ENCODE data around the gene SYT5. TPM values are rescaled to one million over a fixed set of nuclear protein-coding genes. Genes with fewer than 3 reads are reported as not detected.

SYT5 gene
- total and polyA plus RNA-seq, 2 of the 8 experiments (the other 6 are each of a cell fraction or from before 2014, with no cell fraction given) = 0.35 to 0.67 TPM

DNA sequence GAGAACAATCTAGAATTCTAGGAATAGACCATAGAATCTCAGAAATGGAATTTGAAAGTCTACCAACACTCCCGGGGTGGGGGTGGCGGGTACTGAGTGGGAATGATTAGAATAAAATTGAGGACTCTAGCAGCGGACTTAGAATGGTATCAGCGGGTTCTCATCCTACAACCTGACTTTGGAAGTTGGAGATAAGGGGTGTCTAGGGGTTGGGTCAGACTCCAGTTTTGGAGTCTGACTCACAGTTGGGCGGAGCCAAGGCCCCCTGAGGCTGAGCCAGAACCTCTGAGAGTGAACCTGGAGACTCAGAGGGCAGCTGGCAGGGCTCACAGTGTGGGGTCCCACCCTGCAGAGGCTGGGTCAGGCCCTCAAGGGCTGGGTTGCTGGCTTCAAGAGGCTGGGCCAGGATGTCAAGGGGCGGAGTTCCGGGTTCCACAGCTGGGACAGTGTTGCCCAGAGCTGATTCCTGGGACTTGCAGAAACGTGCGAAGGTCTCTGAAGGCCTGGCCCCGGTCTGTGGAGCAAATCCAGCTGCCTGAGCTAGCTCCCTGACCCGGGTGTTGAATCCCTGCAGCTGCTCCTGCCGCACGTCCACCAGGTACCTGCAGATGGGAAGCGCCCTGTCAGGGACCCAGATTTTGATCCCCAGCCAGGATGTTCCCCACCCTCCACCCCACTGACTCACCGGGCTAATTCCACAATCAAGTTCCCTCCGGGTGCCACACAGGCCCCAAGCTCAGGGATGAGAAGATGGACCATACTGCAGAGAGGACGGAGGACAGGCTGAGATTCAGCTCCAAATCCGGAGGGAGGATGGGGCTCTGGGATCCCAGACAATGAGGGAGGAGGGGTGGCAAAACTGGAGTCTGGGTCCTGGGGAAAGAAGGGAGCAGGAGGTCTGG, 21.0 kb downstream of the SYT5 start:
- DNase-seq (ENCODE audit: low read depth in 1 of 2, low spot score in 2 of 2) = no peak
- no peaks in the 10 kb centered on the region for H3K9me3 ChIP-seq (ENCODE audit: insufficient read depth in 2 of 2, low read depth in 1 of 2, low read length in 1 of 2)
- H3K79me1 ChIP-seq (ENCODE audit: low read depth, low read length) = peaks cover 3% of the 10 kb centered on the region; the same call in 1 of the 2 replicates
- no peaks in the 10 kb centered on the region for H3K79me2 ChIP-seq (ENCODE audit: control insufficient read depth in 1 of 2, insufficient read depth in 2 of 2, low read length in 2 of 2)
- TF ChIP-seq BCL11A (IDR thresholded peaks at IDR 0.05; ENCODE audit: low read depth in 2 of 2, low read length in 2 of 2) (no peak), SAP30 (IDR thresholded peaks at IDR 0.05; ENCODE audit: insufficient read depth, insufficient replicate concordance, low read length) (no peak), HDAC2 (IDR thresholded peaks at IDR 0.05; ENCODE audit: borderline replicate concordance in 1 of 2, low read depth in 2 of 2, low read length in 2 of 2) (no peak), NRF1 (IDR thresholded peaks at IDR 0.05; ENCODE audit: low read depth, low read length) (no peak), SP4 (IDR thresholded peaks at IDR 0.05; ENCODE audit: low read length) (no peak), CHD2 (IDR thresholded peaks at IDR 0.05; ENCODE audit: low read length) (no peak), CREB1 (IDR thresholded peaks at IDR 0.05) (no peak), HDAC6 (IDR thresholded peaks at IDR 0.05; ENCODE audit: low read depth, low read length) (no peak)
- FAIRE-seq = no peak
- no peak overlapping the region for H2BK5ac ChIP-seq (ENCODE audit: low read depth, low read length)
- H3K56ac ChIP-seq (replicated peaks; ENCODE audit: insufficient read length, low read depth, low read length) = no peak overlapping the region
- no peak overlapping the region for H3K18ac ChIP-seq (ENCODE audit: extremely low read depth, low read length)
- H2BK120ac ChIP-seq (replicated peaks; ENCODE audit: low read depth, low read length) = no peak overlapping the region
- no peak overlapping the region for H2BK15ac ChIP-seq (ENCODE audit: low read length)
- WGBS, 2 experiments (ENCODE audit: extremely low coverage in 1 of 2, insufficient coverage in 1 of 2, insufficient read length in 1 of 2, insufficient replicate concordance in 2 of 2, low coverage in 1 of 2, low lambda C conversion rate in 2 of 2, missing lambda C conversion rate in 1 of 2) = 73% methylated on average over 18 of the region's 18 CpGs; no CpG with 5 or more reads in 1 of the 2 experiments
- H3K4ac ChIP-seq (replicated peaks; ENCODE audit: insufficient read length, low read depth, low read length) = no peak overlapping the region
- H3K23me2 ChIP-seq (ENCODE audit: low read depth, low read length) = peaks cover 10% of the 10 kb centered on the region; the same call in 1 of the 2 replicates
- peaks cover 5 to 16% (median 14%) of the 10 kb centered on the region in 4 experiments; a peak in 6 of 7 replicates for H3K27me3 ChIP-seq (replicated peaks in 1 of 4; ENCODE audit: control insufficient read depth in 3 of 4, extremely low read depth in 1 of 4, insufficient read depth in 3 of 4, low read length in 3 of 4)
- H4K8ac ChIP-seq (ENCODE audit: extremely low read depth, insufficient read depth, low read length) = no peak overlapping the region; the same call in 1 of the 2 replicates
- no peak overlapping the region; the same call in 1 of the 2 replicates for H2BK20ac ChIP-seq (ENCODE audit: low read length)
- peaks cover 3 to 25% (median 9%) of the 10 kb centered on the region in 4 experiments for H3K4me1 ChIP-seq (replicated peaks in 1 of 4; ENCODE audit: control insufficient read depth in 3 of 4, insufficient read depth in 4 of 4, low read length in 3 of 4)
- H2BK12ac ChIP-seq (ENCODE audit: low read depth, low read length) = peak overlapping the region; percentile 11; the same call in 1 of the 2 replicates
- no peak overlapping the region for H3K4me3 ChIP-seq (ENCODE audit: extremely low read depth in 1 of 4, insufficient read depth in 2 of 4, low read depth in 3 of 4, low read length in 4 of 4)
- no peak overlapping the region for H4K91ac ChIP-seq (replicated peaks; ENCODE audit: insufficient read length, low read length)
- ChIA-PET CTCF (ENCODE audit: partially characterized antibody) (interaction anchor here (0.8 to 5.3 kb wide), 19 partner anchors 7 to 447 kb away, joined by 3 to 118 read pairs (median 4); partner anchors contain the start of genes TNNT1 and ZNF865), POLR2A (ENCODE audit: partially characterized antibody) (interaction anchor here (1.2 to 2.7 kb wide), 7 partner anchors 8 to 695 kb away, joined by 3 to 16 read pairs (median 4); partner anchors contain the start of genes LENG9 and UBE2S)
- peaks cover 0 to 1% of the 10 kb centered on the region in 2 experiments for H4K20me1 ChIP-seq (replicated peaks in 1 of 2; ENCODE audit: control insufficient read depth in 1 of 2, insufficient read depth in 2 of 2, low read length in 2 of 2)
- H2AK5ac ChIP-seq (ENCODE audit: low read depth, low read length) = no peak overlapping the region
- no peak overlapping the region for H3K9ac ChIP-seq (replicated peaks in 1 of 4; ENCODE audit: extremely low read depth in 1 of 4, low read depth in 3 of 4, low read length in 3 of 4)
- no peak overlapping the region for H4K5ac ChIP-seq (ENCODE audit: insufficient read length, low read depth, low read length)
- no peak overlapping the region for H3K27ac ChIP-seq (ENCODE audit: low read depth, low read length)
- no peak overlapping the region for H2AFZ ChIP-seq (ENCODE audit: low read length)
- no peak overlapping the region for H3K4me2 ChIP-seq (ENCODE audit: insufficient read depth in 1 of 2, low read depth in 2 of 2, low read length in 2 of 2)
- no peak overlapping the region for H3K14ac ChIP-seq (ENCODE audit: insufficient read length)
- no peaks in the 10 kb centered on the region for H3K36me3 ChIP-seq (ENCODE audit: control insufficient read depth in 2 of 4, insufficient read depth in 4 of 4, low read length in 3 of 4)
- H3K23ac ChIP-seq (ENCODE audit: insufficient read length) = no peak overlapping the region

All from H1 (cell line).